HG02678 (cell line): Measurements from ENCODE around the gene MAZ.
A peak's percentile ranks its signal among the peaks of the same experiment; 100 is the strongest.
"Not testable (repeated sequence)": the region's sequence is repeated elsewhere in the genome, so short reads cannot be mapped to it uniquely, and the experiment has no call there.

ENCODE experiments used
- ATAC-seq: cut with Tn5 transposase; IDR thresholded peaks from one replicate; pipeline ENCODE4 v1.9.1; 2021; ENCODE audit warnings: mild to moderate bottlenecking, moderate library complexity; ENCODE audit not compliant: unreplicated experiment

MAZ gene

DNA sequence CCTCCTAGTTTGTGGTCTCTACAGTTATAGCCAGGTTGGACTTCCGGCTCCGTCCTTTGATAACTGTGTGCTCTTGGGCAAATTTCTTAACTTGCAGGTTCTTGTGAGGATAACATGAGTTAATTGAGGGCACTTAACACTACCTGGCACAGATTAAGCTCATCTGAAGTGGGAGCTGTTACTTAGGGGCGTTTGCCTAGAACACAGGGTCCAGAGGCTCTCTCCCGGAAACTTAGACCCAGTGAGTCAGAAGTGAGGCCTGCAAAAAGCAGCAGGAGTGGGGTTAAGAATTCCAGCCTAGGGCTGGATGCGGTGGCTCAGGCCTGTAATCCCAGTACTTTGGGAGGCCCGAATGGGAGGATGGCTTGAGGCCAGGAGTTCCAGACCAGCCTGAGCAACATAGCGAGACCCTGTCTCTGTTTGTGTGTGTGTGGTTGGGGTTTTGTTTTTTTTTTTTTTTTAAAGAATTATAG is 15.3 kb downstream of the MAZ start:
- ATAC-seq: no peak

DNA sequence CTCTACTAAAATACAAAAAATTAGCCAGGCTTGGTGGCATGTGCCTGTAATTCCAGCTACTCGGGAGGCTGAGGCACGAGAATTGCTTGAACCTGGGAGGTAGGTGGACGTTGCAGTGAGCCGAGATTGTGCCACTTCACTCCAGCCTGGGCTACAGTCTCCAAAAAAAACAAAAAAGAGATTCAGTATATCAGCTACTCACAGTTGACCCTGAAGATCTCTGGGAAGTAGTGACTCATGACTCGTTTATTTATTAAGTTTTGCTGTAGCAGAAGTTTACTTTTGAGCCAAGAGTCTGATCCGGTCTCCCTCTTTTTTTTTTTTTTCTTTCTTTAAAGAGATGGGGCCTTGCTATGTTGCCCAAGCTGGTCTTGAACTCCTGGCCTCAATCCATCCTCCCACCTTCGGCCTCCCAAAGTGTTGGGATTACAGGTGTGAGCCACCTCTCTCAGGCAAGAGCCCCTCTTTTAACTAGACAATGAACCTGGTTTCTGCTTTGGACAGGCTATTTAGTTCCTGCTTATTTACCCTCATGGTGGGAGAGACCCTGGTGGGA is 18.3 kb downstream of the MAZ start:
- no peak for ATAC-seq

DNA sequence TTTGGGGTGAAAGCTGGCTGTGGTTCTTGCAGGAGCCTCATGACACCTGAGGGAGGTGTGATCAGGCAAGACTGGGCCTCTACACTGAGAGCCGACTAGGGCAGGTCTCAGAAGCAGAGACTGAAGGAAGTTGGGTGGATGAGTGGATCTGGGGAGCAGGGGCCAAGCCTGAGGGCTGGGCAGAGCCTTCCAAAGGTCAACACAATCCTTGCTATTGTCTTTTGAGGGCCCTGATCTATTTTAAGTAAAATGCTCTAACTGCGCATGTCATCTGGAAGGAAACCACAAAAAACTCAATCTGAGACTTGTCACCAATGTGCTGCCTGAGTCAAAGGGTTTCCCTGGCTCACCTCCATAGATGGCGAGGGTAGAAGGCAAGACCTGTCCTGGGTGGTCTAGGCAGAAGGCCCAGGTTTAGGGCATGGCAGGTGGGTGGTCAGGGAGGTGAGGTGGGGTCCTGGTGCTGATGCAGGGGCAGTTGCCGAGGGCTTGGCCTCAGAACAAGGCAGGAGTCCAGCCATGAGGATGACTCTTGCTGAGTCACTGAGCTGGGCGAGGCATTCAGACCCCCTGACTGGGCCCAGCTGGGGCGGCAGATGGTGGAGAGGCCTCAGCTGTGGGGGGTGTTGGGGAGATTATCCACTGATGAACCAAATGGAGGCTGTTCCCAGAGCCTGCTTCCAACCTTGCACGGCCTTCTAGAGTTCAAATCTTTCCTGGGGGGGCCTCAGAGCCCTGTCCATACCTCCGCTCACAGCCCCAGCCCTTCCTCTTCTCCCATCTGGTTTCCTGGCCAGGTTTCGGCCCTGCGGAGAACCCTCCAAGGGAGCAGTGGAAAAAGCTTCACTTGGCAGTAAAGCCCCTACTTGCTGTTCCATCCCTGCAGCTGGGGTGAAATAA is 19.1 kb downstream of the MAZ start:
- ATAC-seq: no peak

DNA sequence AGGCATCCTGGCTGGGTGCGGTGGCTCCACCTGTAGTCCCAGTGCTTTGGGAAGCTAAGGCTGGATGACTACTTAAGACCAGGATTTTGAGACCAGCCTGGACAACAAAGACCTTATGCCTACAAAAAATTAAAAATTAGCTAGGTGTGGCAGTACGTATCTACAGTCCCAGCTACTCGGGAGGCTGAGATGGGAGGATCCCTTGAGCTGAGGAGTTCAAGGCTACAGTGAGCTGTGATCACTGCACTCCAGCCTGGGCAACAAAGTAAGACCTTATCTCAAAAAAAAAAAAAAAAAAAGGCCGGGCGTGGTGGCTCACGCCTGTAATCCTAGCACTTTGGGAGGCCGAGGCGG is 20.0 kb downstream of the MAZ start:
- no peak for ATAC-seq

DNA sequence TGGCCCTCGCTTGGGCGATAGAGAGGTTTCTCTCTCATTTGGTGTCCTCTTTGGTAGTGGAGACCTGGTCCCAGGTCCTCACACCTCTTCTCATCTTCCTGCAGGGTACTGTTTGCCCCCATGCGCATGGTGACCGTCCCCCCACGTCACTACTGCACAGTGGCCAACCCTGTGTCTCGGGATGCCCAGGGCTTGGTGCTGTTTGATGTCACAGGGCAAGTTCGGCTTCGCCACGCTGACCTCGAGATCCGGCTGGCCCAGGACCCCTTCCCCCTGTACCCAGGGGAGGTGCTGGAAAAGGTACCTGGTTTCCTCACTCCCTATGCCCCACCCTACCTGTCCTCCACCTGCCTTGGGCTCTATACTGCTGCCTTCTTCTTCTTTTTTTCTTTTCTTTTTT is 24.4 kb downstream of the MAZ start:
- no peak for ATAC-seq

DNA sequence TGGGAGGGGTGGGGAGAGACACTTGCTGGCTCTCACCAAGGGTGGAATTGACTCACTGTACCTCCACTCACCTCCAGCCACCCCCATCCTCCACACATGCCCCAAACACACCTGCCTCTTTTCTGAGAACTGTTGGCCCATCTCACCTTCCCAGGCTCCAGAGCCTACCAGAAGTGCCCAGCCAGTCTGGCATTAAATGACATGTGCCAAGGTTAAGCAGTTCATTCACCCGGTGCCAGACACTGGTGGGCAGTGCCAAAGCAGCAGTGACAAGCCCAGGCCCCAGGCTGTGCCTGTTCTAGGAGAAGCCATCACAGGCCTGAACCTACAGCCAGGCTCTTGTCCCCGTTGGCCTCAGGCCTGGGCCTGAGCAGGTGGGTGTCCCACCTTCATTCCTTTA is 25.2 kb downstream of the MAZ start:
- no peak for ATAC-seq

DNA sequence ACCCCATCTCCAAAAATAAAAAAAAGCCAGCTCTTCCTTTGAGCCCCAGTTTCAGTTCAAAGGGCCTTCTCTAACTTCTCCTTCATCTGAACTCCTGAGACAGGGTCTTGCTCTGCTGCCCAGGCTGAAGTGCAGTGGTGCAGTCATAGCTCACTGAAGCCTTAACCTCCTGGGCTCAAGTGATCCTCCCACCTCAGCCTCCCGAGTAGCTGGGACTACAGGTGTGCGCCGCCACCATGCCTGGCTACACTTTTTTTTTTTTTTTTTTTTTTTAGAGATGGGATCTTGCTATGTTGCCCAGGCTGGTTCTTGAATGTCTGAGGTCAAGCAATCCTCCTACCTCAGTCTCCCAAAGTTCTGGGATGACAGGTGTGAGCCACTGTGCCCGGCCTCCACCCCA is 26.9 kb downstream of the MAZ start:
- ATAC-seq: not testable (repeated sequence)

DNA sequence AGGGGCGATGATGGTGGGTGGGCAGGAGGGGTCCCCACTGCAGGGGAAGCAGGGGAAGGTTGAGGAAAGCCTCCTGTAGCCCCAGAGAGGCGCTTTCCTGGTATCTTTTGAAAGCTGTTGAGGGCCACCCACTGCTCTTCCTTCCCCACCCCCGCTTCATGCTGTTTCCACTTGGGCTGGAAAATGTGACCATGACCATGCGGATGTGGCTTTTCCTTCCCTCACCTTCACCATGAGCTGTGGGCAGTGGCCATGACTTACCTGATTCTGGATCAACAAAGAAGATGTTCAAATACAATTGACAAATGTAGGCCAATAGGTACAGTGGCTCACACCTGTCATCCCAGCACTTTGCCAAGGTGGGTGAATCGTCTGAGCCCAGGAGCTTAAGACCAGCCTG is 27.8 kb downstream of the MAZ start:
- no peak for ATAC-seq

DNA sequence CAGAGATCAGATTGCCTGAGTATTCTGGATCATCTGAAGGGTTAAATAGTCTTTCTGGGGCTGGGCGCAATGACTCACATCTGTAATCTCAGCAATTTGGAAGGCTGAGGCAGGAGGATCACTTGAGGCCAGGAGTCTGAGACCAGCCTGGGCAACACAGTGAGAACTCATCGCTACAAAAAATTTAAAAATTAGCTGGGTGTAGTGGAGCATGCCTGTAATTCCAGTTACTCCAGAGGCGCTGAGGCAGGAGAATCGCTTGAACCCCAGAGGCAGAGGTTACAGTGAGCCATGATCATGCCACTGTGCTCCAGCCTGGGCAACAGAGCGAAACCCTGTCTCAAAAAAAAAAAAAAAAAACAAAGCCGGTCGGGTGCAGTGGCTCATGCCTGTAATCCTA is 29.6 kb downstream of the MAZ start:
- ATAC-seq: no peak

DNA sequence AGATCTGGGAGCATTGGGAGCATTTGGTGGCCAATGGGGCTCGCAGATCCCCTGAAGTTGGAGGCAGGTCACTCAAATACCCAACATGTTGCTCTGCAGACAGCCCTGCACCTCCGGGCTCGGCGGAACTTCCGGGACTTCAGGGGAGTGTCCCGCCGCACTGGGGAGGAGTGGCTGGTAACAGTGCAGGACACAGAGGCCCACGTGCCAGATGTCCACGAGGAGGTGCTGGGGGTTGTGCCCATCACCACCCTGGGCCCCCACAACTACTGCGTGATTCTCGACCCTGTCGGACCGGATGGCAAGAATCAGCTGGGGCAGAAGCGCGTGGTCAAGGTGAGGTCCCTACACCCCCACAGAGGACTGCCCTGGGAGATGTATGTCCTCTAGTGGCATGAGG is 30.3 kb downstream of the MAZ start:
- ATAC-seq: no peak

DNA sequence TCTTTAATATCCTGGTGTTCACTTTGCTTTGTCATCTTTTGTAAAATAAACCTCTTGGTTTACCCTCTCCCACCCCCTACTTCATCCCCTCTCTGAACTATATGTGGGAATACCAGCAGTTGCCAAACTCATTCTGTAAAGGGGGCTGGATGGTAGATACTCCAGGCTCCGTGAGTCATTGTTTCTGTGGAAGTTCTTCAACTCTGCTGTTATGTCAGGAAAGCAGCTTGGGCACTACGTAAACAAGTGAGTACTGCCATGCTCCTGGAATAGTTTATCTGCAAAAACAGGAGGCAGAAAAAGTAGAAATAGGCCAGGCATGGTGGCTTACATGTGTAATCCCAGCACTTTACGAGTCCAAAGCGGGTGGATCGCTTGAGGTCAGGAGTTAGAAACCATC is 31.5 kb downstream of the MAZ start:
- no peak for ATAC-seq

DNA sequence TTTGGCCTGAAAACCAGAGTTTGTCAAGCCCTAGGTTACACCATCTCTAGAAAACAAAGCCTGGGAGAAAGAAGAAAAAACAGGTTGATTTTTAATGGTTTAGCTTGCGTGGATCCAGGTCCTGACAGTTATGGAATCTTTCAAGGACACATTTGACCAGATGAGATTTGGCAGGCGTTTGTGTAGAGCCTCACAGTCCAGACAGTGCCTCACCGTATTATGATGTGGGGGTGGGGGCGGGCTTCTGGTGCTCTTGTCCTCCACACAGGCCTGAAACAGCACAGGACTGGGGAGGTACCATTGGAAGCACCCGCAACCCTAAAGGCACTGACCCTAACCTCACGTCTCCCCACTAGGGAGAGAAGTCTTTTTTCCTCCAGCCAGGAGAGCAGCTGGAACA is 33.5 kb downstream of the MAZ start:
- ATAC-seq: no peak

DNA sequence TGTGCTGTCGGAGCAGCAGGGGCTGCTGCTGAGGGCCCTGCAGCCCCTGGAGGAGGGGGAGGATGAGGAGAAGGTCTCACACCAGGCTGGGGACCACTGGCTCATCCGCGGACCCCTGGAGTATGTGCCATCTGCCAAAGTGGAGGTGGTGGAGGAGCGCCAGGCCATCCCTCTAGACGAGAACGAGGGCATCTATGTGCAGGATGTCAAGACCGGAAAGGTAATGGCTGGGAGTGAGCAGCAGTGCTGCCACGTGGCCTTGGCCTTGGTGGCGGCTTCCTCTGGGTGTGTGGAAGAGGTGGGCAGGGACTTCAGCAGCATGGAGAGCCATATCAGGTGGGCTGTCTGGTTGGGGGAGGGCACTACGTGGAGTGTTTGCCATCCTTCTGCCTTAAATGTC is 33.9 kb downstream of the MAZ start:
- no peak for ATAC-seq

DNA sequence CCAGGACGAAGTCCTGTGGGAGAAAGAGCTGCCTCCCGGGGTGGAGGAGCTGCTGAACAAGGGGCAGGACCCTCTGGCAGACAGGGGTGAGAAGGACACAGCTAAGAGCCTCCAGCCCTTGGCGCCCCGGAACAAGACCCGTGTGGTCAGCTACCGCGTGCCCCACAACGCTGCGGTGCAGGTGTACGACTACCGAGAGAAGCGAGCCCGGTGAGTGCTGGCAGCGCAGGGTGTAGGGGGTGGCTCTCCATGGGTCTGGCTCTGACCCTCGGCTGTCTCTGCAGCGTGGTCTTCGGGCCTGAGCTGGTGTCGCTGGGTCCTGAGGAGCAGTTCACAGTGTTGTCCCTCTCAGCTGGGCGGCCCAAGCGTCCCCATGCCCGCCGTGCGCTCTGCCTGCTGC is 35.3 kb downstream of the MAZ start:
- ATAC-seq: no peak

DNA sequence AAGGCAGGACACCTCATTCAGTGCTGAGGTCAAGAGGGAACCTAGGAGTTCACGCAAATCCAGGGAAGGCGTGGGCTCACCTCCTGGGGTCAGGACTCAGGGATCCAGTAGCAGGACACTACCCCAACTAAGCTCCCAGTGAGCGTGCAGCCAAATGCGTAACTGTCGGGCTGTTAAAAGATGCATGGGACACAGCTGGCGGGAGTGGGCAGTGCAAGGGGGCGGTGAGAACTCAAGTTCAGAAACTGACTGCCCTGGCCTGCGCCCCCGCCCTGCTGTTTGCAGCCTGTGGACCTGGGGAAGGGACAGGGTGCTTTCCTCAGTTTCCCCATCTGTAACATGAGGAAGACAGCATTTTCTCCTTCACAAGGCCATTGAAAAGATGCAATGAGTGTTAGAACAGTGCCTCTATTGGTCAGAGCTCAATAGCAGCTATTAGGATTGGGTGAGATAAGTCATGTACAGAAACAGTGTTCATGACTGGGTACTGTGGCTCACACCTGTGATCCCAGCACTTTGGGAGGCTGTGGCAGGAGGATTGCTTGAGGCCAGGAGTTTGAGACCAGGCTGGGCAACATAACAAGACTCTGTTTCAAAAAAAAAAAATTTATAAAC is 36.5 kb downstream of the MAZ start:
- ATAC-seq: no peak

DNA sequence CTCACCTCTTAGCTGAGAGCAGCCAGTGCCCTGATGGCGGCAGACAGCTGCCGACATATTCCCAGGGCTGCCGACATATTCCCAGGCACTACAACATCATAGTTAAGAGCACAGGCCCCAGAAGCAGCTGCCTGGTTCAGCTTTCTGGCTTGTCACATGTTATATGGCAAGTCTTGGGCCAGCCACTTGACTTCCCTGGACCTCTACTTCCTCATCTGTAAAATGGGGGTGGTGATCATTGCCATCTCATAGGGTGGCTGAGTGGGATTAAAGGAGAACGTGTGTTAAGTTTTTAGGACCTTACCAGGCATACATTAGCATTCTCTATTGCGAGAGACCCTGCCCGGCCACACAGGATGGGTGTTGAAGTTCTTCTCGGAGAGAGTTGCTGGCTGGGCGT is 37.6 kb downstream of the MAZ start:
- no peak for ATAC-seq

DNA sequence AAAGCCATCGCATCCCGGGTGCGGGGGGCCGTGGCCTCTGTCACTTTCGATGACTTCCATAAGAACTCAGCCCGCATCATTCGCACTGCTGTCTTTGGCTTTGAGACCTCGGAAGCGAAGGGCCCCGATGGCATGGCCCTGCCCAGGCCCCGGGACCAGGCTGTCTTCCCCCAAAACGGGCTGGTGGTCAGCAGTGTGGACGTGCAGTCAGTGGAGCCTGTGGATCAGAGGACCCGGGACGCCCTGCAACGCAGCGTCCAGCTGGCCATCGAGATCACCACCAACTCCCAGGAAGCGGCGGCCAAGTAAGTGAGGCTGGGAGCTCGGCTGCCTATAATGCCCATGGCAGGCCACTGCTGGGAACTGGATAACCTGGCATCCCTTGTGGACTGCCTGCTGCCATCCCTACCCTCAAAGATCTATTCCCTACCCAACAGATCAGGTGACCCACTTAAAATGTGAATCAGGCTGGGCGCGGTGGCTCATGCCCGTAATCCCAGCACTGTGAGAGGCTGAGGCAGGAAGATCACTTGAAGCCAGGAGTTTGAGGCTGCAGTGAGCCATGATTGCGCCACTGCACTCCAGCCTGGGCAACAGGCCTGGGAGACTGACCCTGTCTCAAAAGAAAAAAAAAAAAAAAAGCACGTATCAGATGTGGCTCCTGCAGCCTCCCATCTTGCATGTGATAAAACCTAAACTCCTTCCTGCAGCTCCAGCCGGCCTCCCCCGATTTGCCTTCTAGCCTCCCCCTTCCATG is 38.4 kb downstream of the MAZ start:
- no peak for ATAC-seq

DNA sequence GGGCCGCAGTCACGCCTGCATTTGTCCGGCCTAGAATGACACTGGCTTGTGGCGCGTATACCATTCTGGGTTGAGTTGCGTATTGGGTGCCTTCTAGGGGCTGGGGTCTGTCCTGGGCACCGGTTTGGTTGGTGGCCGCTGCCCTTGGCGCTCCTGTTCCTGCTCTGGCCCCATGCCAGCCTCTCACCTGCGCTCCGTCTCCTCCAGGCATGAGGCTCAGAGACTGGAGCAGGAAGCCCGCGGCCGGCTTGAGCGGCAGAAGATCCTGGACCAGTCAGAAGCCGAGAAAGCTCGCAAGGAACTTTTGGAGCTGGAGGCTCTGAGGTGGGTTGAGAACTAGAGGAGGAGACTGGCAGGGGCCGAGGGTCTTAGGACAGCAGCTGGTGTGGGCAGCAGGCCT is 39.3 kb downstream of the MAZ start:
- no peak for ATAC-seq

DNA sequence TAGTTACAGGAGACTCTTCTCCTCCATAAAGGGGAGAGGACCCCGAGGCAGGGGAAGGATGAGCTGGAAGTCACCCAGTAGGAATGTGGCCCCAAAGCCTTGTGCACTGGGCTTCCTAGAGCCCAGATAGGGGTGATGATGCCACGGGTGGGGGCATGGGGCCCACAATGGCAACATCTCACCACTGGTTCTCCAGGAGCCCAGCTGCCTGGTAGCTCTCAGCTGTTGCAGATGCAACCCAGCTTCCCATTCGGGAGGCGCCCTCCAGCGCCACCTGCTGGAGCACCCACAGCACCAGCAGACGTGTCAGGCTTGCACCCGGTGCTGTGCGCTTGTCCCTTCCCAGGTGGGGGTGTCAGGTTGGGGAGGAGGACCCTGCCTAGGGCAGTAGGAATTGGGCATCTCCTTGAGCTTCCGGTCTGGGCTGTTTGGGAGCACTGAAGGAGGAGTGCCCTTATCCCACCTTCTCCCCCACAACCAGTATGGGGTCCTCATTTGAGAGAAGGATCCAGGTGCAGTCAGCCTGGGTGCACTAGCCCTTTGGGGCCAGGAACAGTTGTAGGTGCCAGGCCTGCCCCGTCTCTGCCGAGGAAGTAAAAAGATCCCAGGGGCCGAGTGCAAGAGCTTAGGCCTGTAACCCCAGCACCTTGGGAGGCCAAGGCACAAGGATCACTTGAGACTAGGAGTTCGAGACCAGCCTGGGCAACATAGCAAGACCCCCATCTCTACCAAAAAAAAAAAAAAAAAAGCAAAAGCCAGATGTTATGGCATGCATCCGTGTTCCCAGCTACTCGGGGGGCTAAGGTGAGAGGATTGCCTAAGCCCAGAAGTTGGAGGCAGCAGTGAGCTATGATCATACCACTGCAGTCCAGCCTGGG is 42.3 kb downstream of the MAZ start:
- ATAC-seq: peak; percentile 52

DNA sequence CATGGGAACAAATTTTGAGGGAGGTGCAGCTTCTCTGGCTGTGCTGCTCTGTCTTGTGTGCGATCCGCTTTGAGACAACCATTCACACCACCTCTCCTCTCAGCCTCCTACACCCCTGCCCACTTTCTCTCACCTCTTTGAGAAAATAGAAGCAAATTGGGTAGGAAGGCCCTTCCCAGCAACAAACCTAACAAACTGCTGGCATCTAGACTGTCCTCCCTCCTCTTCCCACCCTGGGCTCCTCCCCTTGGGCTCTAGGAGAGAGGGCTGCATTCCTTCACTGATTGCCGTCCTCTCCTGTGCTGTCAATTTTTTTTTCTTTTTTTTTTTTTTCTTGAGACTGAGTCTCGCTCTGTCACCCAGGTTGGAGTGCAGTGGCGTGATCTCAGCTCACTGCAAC is 43.2 kb downstream of the MAZ start:
- ATAC-seq: no peak

DNA sequence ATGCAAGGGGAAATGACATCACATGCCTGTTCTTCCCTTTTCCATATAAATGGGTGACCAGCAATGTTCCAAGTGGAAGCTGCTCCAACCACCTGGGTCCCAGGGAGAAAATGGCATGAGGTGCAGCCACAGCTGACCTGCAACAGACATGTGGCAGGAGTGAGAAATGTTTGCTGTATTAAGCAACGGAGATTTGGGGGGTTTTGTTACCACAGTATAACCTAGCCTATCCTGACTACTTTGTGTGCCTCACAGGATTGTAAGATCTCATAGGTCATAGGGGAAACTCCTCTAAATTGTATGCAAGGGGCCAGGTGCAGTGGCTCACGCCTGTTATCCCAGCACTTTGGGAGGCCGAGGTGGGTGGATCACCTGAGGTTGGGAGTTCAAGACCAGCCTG is 44.7 kb downstream of the MAZ start:
- no peak for ATAC-seq
